Measurements from ENCODE around the gene RNF40.
A peak's percentile ranks its signal among the peaks of the same experiment; 100 is the strongest.

RNF40 gene

DNA sequence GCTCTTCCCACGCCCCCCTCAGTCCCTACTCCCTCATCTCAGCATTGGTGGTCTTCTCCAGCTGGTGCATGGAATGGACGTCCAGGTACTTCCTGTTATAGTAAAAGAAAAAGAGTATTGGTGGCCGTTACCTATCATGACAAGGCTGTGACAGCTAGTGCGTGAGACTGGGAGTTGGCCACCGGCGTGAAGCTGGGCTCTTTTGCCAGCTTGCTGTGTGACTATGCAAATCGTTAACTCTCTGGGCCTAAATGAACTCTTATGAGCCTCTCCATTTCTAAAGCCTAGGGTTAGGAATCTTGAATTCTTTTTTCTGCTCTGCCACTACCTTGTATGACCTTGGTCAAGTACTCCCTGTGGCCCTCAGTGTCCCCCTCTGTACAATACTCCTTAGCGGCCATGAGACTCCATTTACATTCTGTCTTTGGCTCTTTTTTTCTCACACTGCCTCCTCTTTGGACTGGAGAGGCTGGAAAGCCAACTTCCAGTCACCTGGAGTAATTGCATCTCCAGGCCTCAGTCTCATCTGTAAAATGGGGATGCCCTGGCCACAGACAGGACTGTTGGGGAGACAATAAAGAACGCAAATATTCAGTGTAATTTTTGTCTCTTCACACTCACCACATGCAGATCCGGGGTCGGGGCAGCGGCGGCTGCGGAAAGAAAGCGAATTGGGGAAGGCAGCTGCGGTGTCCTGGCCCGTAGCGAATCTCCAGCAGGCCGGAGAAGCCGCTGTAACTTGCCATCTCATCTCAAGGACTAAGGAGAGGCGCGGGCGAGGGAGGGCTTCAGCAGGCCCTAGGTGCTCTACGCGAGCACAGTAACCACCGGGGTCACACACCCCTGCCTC, 1.3 kb upstream of the RNF40 start:
- ChIA-PET POLR2A (interaction anchor here (1.4 kb wide), 1 partner anchor 13 kb away, joined by 6 read pairs; the partner anchor contains the start of gene PHKG2), CTCF (interaction anchor here (0.9 to 2.2 kb wide), 6 partner anchors 10 to 107 kb away, joined by 3 to 7 read pairs (median 4); partner anchors contain the start of gene PHKG2)
- no peak for DNase-seq (ENCODE audit: extremely low spot score)
- TF ChIP-seq, protein P1, sequence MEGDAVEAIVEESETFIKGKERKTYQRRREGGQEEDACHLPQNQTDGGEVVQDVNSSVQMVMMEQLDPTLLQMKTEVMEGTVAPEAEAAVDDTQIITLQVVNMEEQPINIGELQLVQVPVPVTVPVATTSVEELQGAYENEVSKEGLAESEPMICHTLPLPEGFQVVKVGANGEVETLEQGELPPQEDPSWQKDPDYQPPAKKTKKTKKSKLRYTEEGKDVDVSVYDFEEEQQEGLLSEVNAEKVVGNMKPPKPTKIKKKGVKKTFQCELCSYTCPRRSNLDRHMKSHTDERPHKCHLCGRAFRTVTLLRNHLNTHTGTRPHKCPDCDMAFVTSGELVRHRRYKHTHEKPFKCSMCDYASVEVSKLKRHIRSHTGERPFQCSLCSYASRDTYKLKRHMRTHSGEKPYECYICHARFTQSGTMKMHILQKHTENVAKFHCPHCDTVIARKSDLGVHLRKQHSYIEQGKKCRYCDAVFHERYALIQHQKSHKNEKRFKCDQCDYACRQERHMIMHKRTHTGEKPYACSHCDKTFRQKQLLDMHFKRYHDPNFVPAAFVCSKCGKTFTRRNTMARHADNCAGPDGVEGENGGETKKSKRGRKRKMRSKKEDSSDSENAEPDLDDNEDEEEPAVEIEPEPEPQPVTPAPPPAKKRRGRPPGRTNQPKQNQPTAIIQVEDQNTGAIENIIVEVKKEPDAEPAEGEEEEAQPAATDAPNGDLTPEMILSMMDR (IDR thresholded peaks at IDR 0.05; ENCODE audit: control extremely low read depth, extremely low read depth, low read depth, missing control alignments) = no peak

- DNase-seq (ENCODE audit: extremely low spot score) = peak; percentile 69
- TF ChIP-seq, protein P1 (IDR thresholded peaks at IDR 0.05; ENCODE audit: control extremely low read depth, extremely low read depth, low read depth, missing control alignments) = no peak
- ChIA-PET POLR2A (no interaction called here), CTCF (no interaction called here)
These were observed 645 bp upstream of the RNF40 start for GRCh38 chr16:30761427-30761927.

DNA sequence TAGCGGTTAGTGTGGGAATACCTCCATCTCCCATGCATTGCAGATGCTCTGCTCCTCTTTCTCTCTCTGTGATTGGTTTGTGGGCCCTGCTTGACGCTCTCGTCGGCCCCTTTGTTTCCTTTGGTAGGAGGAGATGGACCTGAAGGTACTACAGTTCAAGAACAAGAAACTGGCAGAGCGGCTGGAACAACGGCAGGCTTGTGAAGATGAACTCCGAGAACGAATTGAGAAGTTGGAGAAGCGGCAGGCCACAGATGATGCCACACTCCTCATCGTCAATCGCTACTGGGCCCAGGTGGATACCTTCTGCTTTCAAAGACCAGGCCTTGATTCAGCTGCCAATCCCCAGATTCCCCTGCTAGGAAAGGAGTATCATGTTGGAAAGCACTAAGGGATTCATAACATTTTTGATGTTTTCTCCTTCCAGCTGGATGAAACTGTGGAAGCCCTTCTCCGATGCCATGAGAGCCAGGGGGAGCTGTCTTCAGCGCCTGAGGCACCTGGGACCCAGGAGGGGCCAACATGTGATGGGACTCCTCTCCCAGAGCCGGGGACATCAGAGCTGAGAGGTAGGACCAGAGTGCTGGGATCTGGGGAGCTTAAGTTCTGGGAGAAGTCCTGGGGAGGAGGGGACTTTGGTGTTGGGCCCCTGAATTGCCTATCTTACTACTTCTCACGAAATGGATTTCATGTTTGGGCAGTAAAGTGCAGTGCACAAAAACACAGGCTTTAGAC, 1.0 kb downstream of the RNF40 start:
- POLR2A ChIA-PET = no interaction called here
- no peak for DNase-seq (ENCODE audit: extremely low spot score)
- CTCF ChIA-PET = interaction anchor here (1.1 to 1.4 kb wide), 3 partner anchors 50 to 70 kb away, joined by 3 to 5 read pairs (median 3); no protein-coding TSS in a partner anchor
- TF ChIP-seq, protein P1 (IDR thresholded peaks at IDR 0.05; ENCODE audit: control extremely low read depth, extremely low read depth, low read depth, missing control alignments) = no peak

GRCh38 chr16:30764086-30764485, 2.0 kb downstream of the RNF40 start:
- DNase-seq (ENCODE audit: extremely low spot score) = no peak
- POLR2A ChIA-PET = no interaction called here
- TF ChIP-seq, protein P1 (IDR thresholded peaks at IDR 0.05; ENCODE audit: control extremely low read depth, extremely low read depth, low read depth, missing control alignments) = no peak
- CTCF ChIA-PET = interaction anchor here (1.1 to 1.6 kb wide), 3 partner anchors 11 to 50 kb away, joined by 3 to 6 read pairs (median 6); no protein-coding TSS in a partner anchor

DNA sequence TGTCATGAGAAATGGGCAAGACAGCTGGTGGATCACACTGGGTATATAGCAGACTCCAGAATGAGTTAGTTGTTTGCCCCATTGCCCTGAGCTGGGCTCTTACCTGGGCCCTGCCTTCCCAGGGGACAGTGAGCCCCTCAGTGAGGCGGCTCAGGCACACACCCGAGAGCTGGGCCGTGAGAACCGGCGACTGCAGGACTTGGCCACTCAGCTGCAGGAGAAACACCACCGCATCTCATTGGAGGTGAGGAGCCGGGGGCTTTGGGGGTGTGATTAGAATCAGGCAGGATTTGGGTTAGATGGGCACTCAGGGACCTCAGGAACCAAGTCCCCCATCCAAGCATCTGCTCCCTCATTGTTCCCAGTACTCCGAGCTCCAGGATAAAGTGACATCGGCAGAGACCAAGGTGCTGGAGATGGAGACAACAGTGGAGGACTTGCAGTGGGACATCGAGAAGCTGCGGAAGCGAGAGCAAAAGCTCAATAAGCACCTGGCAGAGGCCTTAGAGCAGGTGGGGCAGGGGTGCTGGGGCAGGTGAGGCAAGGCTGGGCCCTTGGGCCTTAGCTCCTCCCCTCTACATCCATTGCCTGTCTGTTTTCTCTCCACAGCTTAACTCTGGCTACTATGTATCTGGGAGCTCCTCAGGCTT, 2.8 kb downstream of the RNF40 start:
- CTCF ChIA-PET = interaction anchor here (1.1 to 1.6 kb wide), 3 partner anchors 10 to 49 kb away, joined by 3 to 6 read pairs (median 6); no protein-coding TSS in a partner anchor
- no peak for DNase-seq (ENCODE audit: extremely low spot score)

More for the DNA sequence above, 2.8 kb downstream of the RNF40 start:
- POLR2A ChIA-PET = interaction anchor here (0.9 kb wide), 1 partner anchor 85 kb away, joined by 3 read pairs; no protein-coding TSS in a partner anchor
- TF ChIP-seq, protein P1 (IDR thresholded peaks at IDR 0.05; ENCODE audit: control extremely low read depth, extremely low read depth, low read depth, missing control alignments) = no peak
